Urinary bladder (tissue), 4 donors: Measurements from ENCODE around the gene SDF4. TPM values are rescaled to one million over a fixed set of nuclear protein-coding genes. Genes with fewer than 3 reads are reported as not detected.
A peak's percentile ranks its signal among the peaks of the same experiment; 100 is the strongest.
"Not testable (repeated sequence)": the region's sequence is repeated elsewhere in the genome, so short reads cannot be mapped to it uniquely, and the experiment has no call there.

Source experiments
- DNase-seq: peaks from one replicate; pipeline ENCODE4 v3.0.0-alpha.2; 2015; ENCODE audit errors: extremely low spot score
- H3K27ac ChIP-seq: one replicate; pipeline ENCODE4 v1.5.1; 2013; ENCODE audit warnings: low read depth, mild to moderate bottlenecking, moderate library complexity
- H3K36me3 ChIP-seq: one replicate; pipeline ENCODE4 v1.6.1; 2013; ENCODE audit warnings: mild to moderate bottlenecking, moderate library complexity; ENCODE audit not compliant: insufficient read depth
- H3K4me1 ChIP-seq: one replicate; pipeline ENCODE4 v1.6.1; 2013; ENCODE audit warnings: mild to moderate bottlenecking, moderate library complexity; ENCODE audit not compliant: insufficient read depth
- H3K4me3 ChIP-seq: one replicate; pipeline ENCODE4 v1.5.1; 2013; ENCODE audit warnings: low read depth, low read length
- WGBS: extraction: QIAGEN DNeasy Blood & Tissue Kit; methylation state at CpG from one replicate; pipeline ENCODE4 v1.1.7; 2013; 5-methylcytosine and 5-hydroxymethylcytosine counted together
- polyA plus RNA-seq: library from polyadenylated mRNA; stranded (reverse); fragments of 200-250 nt; gene quantifications from one replicate; pipeline ENCODE4 v1.2.3, GENCODE V29; 2013
- total RNA-seq: library from RNA; depleted of rRNA; stranded (reverse); fragments of >200 nt; gene quantifications from one replicate; pipeline ENCODE4 v1.2.3, GENCODE V29; 2014
- donor health status: healthy with polysubstance abuse.
- donor health status: healthy.

Gene SDF4
- total and polyA plus RNA-seq, 2 donors: 36.7 to 176 TPM

- H3K36me3 ChIP-seq: no peaks in the 10 kb centered on the region
- no peak for DNase-seq
- H3K4me3 ChIP-seq: no peak overlapping the region
- H3K4me1 ChIP-seq: no peaks in the 10 kb centered on the region
- WGBS: 79% methylated on average over 49 of the region's 49 CpGs
- H3K27ac ChIP-seq: no peak overlapping the region
Observed at GRCh38 chr1:1203561-1204424, 28.0 kb downstream of the SDF4 start.

GRCh38 chr1:1202831-1203560 is 28.8 kb downstream of the SDF4 start:
- Histone ChIP-seq H3K27ac (no peak overlapping the region), H3K4me3 (no peak overlapping the region), H3K4me1 (no peaks in the 10 kb centered on the region), H3K36me3 (no peaks in the 10 kb centered on the region)
- 74% methylated on average over 27 of the region's 27 CpGs for WGBS
- DNase-seq: no peak

- 1% methylated on average over 108 of the region's 109 CpGs for WGBS
- Histone ChIP-seq H3K4me1 (no peaks in the 10 kb centered on the region), H3K27ac (no peak overlapping the region), H3K36me3 (no peaks in the 10 kb centered on the region), H3K4me3 (peak overlapping the region; percentile 42)
- DNase-seq: no peak
Observed at GRCh38 chr1:1200876-1201810, 30.7 kb downstream of the SDF4 start.

- Histone ChIP-seq H3K4me1 (no peaks in the 10 kb centered on the region), H3K36me3 (no peaks in the 10 kb centered on the region), H3K4me3 (no peak overlapping the region), H3K27ac (no peak overlapping the region)
- DNase-seq: no peak
- WGBS: 80% methylated on average over 31 of the region's 31 CpGs
Observed at GRCh38 chr1:1199961-1200875, 31.6 kb downstream of the SDF4 start.

GRCh38 chr1:1199141-1199960 is 32.5 kb downstream of the SDF4 start:
- Histone ChIP-seq H3K27ac (no peak overlapping the region), H3K4me3 (no peak overlapping the region), H3K4me1 (no peaks in the 10 kb centered on the region), H3K36me3 (no peaks in the 10 kb centered on the region)
- 88% methylated on average over 22 of the region's 22 CpGs for WGBS
- no peak for DNase-seq

GRCh38 chr1:1198423-1199140 is 33.2 kb downstream of the SDF4 start:
- no peak overlapping the region for H3K27ac ChIP-seq
- DNase-seq: no peak
- WGBS: 70% methylated on average over 23 of the region's 23 CpGs

GRCh38 chr1:1197551-1198422 is 34.0 kb downstream of the SDF4 start:
- 92% methylated on average over 48 of the region's 48 CpGs for WGBS
- Histone ChIP-seq H3K27ac (no peak overlapping the region), H3K4me3 (no peak overlapping the region), H3K4me1 (no peaks in the 10 kb centered on the region), H3K36me3 (no peaks in the 10 kb centered on the region)
- DNase-seq: no peak

More at GRCh38 chr1:1198423-1199140, 33.2 kb downstream of the SDF4 start:
- Histone ChIP-seq H3K4me1 (no peaks in the 10 kb centered on the region), H3K36me3 (no peaks in the 10 kb centered on the region), H3K4me3 (no peak overlapping the region)

GRCh38 chr1:1197188-1197500 is 34.7 kb downstream of the SDF4 start:
- H3K36me3 ChIP-seq: no peaks in the 10 kb centered on the region
- H3K4me3 ChIP-seq: no peak overlapping the region
- no peak overlapping the region for H3K27ac ChIP-seq
- DNase-seq: no peak
- H3K4me1 ChIP-seq: no peaks in the 10 kb centered on the region
- WGBS: 83% methylated on average over 8 of the region's 8 CpGs

GRCh38 chr1:1196431-1197187 is 35.2 kb downstream of the SDF4 start:
- Histone ChIP-seq H3K36me3 (no peaks in the 10 kb centered on the region), H3K4me1 (no peaks in the 10 kb centered on the region), H3K4me3 (no peak overlapping the region), H3K27ac (no peak overlapping the region)
- 80% methylated on average over 13 of the region's 13 CpGs for WGBS
- no peak for DNase-seq

- H3K4me1 ChIP-seq, H3K27ac ChIP-seq, H3K36me3 ChIP-seq, DNase-seq, H3K4me3 ChIP-seq: not testable (repeated sequence)
- 94% methylated on average over 6 of the region's 6 CpGs for WGBS
Observed at GRCh38 chr1:1195726-1196125, 36.1 kb downstream of the SDF4 start.
